CD4-positive, alpha-beta T cell treated with Interleukin-2 at 100 ng/mL for 4 hours (primary cell): ENCODE data around the gene PRDM12.
A peak's percentile ranks its signal among the peaks of the same experiment; 100 is the strongest.

Experiments
- DNase-seq: peaks from one replicate; pipeline ENCODE4 v3.0.0-alpha.2; 2020; ENCODE audit warnings: low spot score

The PRDM12 gene

GRCh38 chr9:130692321-130692720 is 27.9 kb downstream of the PRDM12 start:
- DNase-seq = no peak

DNA sequence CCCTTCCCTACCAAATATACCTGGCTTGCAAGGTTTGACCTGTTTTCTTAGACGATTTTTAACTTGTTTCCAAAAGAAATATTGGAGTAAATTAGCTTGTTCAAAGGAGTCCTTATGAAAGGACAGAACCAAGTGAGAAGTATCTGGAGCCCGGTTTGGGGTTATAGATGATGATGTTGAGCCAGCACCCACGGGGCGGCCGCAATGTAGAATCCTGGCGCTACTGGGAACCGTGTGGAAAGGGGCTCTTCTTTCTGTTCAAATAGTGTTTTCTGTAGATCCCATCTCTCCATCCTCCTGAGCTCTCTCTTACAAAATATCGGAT is 28.7 kb downstream of the PRDM12 start:
- DNase-seq = no peak

GRCh38 chr9:130693426-130694191 is 29.2 kb downstream of the PRDM12 start, which contains the start of gene EXOSC2:
TSS of gene EXOSC2 (plus strand) at chr9:130693780. CDS start at chr9:130693792, 12 bp downstream.
- DNase-seq = peak; percentile 99

- DNase-seq = no peak
Observed at GRCh38 chr9:130694205-130694604, 29.8 kb downstream of the PRDM12 start.

- no peak for DNase-seq
Observed at GRCh38 chr9:130696139-130696650, 31.8 kb downstream of the PRDM12 start.

DNA sequence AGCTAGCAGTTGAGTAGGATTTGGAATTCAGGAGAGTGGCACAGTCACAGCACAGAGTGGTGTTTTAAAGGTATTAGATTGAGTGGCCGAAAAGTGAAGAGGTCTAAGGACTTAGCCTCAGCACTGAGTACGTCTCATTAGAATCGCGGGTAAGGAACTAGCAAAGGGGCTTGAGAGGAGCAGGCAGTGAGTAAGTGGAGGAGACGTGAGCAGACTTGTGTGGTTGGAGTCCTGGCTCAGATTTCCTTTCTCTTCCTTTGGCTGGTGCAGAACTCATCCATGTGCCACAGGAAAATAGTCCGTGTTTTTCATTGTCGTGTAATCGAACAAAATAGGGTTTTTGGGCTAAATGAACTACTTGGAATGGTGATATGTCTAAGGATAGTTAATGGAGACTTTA is 32.6 kb downstream of the PRDM12 start:
- DNase-seq = no peak

- no peak for DNase-seq
Observed at GRCh38 chr9:130698514-130698913, 34.1 kb downstream of the PRDM12 start.

- DNase-seq = no peak
Observed at GRCh38 chr9:130699047-130699446, 34.7 kb downstream of the PRDM12 start.

DNA sequence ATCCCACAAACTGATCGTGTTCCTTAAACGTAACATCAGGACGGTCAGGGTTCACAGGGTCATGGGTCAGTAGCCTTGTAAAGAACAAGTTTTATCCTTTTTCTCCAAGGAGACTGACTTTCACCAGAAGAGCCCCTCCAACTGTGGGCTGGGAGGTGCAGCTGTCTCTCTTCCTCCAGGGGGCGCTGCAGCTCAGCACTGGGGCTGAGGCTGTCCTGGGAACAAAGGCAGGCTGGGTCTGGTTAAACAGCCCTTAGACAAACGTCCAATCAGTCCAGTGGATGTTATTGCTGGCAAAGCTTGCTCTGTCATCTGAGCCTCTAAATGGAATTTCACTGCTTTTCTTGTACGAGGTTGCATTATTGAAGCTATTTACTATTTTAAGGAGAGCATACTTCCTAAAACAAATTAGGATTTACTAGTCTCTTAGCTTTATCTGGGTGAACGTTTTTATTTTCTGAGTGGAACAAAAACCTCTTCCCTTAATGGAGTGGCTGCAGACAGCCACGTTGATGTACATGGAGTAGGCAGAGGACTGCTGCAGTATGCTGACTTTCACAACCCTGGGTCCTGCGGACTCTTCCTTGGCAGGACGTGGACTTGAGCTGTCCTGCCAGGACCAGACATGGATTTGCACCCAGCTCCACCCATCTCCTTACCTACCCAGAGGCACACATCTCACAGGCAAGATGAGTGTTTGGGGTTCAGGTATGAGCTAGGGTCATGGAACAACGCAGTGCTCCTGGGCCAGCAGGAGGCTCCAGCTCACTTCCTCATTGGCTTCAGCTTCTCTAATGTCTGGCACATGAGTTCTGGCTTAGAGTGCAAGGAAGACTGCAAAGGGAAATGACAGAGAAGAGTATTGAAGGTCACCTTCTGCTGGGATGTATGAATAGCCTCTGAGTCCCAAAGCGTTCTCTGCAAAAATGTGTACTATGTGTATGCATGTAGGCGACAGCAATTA is 36.9 kb downstream of the PRDM12 start:
- peak; percentile 67 for DNase-seq

DNA sequence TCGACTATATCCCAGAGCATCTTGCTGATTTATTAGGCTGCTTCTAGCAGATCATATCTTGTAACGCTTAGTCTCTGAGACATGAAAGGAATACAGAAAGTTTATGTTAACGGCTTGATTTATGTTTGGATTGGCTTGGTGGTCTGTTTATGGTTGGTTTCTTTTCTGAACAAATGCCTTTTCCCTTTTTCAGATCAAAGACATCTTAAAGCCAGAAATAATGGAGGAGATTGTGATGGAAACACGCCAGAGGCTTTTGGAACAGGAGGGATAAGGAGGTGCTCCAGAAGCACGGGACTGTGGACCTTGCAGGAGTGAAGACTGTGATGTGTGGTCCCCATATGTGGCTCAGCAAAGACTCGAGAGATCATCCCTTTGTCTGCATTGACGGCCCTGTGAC is 39.1 kb downstream of the PRDM12 start:
- DNase-seq = no peak

GRCh38 chr9:130707225-130707976 is 43.0 kb downstream of the PRDM12 start:
- DNase-seq = peak; percentile 75

- no peak for DNase-seq
Observed at GRCh38 chr9:130710822-130711352, 46.5 kb downstream of the PRDM12 start.

GRCh38 chr9:130711469-130711868 is 47.1 kb downstream of the PRDM12 start:
- no peak for DNase-seq

DNA sequence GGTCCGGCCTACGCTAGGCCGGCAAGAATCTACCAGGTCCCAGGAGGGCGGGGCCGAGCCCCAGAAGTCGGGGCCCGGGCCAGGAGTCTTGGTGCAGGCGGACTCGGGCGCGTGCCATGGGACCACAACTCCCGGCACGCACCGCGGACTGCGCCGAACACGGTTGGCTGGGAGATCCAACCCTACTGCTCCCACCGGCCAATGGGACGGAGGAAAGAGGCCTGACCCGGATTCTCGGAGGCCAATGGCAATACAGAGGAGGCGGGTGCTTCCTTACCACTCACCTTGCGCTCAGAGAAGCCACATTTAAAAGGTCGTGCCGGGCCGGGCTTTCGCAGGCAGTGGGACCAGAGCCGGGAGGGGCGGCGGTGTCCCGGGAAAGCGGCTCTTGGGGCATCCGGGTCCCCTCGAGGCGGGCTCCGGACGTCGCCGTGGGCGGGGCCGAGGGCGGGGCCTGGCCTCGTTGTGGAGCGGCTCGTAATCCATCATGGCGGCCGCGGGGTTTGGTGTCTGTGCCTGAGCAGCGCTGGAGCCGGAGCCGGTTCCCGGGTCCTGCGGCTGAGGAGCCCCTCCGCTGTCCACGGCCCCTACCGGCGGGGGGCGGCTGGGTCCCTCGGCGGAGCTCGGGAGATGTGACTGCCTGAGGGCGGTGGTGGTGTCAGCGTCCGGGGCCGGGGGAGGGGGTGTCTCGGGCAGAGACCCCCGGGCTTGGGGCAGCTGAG is 48.3 kb downstream of the PRDM12 start:
- DNase-seq = peak; percentile 96

GRCh38 chr9:130713286-130713960 is 49.0 kb downstream of the PRDM12 start:
- no peak for DNase-seq

DNA sequence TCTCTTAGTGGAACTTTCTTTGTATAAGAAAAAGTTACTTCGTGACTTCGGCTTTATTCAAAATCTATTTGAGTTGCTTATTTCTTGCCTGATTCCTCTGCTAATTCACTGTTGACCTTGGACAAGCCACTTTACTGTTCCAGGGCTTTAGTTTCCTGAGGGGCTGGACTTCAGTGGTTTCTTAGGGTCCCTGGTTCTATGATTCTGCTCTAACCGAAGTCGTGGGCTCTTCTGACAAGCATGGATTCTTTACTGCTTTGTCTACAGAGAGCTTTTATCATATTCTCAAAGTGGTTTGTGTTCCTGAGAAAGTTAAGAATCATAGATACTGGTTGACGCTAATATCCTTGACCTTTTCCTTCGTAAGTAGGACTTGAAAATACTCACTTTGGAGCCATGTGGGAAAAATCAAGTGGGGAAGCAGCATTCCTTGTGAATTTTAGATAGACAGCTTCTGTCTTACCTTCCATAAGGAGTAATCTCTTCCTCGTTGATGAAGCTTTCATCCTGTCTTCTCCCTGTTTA is 50.3 kb downstream of the PRDM12 start:
- no peak for DNase-seq

DNA sequence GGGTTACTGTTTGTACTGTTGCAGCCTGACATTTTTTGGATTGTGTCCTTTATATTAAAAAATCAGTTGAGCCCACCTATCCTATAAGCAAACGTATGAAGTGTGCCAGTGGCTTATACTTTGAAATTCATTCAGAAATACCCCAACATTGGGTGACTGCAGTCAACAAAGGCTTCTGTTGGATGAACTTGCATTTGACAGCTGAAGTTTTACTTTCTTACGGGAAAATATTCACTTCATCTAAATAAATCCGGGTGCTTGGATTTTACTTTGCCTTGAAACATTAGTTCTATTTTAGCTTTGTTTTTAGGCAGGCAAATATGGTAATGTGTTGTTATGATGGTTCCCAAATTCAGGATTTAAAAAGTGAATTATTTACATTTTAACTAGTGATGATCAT is 50.9 kb downstream of the PRDM12 start:
- DNase-seq = no peak

DNA sequence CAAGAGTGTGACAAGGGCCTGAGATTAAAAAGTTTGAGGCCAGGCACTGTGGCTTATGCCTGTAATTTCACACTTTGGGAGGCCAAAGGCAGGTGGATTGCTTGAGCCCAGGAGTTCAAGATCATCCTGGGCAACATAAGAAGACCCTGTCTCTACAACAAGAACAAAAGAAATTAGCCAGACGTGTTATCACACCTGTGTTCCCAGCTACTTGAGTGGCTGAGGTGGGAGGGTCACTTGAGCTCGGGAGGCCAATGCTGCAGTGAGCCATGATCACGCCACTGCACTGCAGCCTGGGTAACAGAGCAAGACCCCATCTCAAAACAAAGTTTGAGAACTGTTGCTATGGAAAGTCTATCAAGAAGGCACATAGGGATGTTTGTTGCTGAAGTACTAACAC is 54.2 kb downstream of the PRDM12 start:
- DNase-seq = no peak

DNA sequence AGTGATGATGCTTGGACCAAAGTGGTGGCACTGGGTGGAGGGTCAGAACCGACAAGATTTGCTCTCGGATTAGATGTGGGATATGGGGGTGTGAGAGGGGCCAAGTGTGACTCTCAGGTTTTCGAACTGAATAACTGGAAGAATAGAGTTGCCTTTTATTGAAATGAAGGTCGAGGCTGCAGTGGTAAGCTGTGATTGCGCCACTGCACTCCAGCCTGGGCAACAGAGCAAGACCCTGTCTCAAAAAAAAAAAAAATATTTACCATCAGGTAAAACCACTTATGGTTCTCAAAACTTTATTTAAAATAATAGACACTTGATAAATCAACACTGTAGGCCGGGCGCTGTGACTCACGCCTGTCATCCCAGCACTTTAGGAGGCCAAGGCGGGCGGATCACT is 56.4 kb downstream of the PRDM12 start:
- no peak for DNase-seq

- DNase-seq = no peak
Observed at GRCh38 chr9:130728721-130729120, 64.3 kb downstream of the PRDM12 start.
